CD4-positive, alpha-beta T cell treated with Interleukin-4 for 1 hour (primary cell): Measurements from ENCODE around the gene FHIT.

Source experiments
- DNase-seq, 2 donors: peaks; one replicate each; pipeline ENCODE4 v3.0.0-alpha.2; 2020 to 2022

Gene FHIT

GRCh38 chr3:59885899-59886400, 1365.3 kb downstream of the FHIT start:
- DNase-seq = no peak

- no peak for DNase-seq
Observed at GRCh38 chr3:59885101-59885500, 1366.2 kb downstream of the FHIT start.

GRCh38 chr3:59884409-59884808, 1366.8 kb downstream of the FHIT start:
- DNase-seq = no peak

- DNase-seq = no peak
Observed at GRCh38 chr3:59882746-59883145, 1368.5 kb downstream of the FHIT start.

GRCh38 chr3:59880717-59881116, 1370.5 kb downstream of the FHIT start:
- no peak for DNase-seq

- no peak for DNase-seq
Observed at GRCh38 chr3:59879031-59879581, 1372.1 kb downstream of the FHIT start.

- DNase-seq = no peak
Observed at GRCh38 chr3:59878038-59878427, 1373.2 kb downstream of the FHIT start.

- no peak for DNase-seq
Observed at GRCh38 chr3:59877263-59878037, 1373.8 kb downstream of the FHIT start.

GRCh38 chr3:59876533-59877062, 1374.7 kb downstream of the FHIT start:
- no peak for DNase-seq

- no peak for DNase-seq
Observed at GRCh38 chr3:59873576-59874230, 1377.5 kb downstream of the FHIT start.

- DNase-seq = no peak
Observed at GRCh38 chr3:59872128-59872527, 1379.1 kb downstream of the FHIT start.

- no peak for DNase-seq
Observed at GRCh38 chr3:59867185-59868002, 1383.9 kb downstream of the FHIT start.

GRCh38 chr3:59866076-59866475, 1385.2 kb downstream of the FHIT start:
- no peak for DNase-seq

GRCh38 chr3:59865351-59865750, 1385.9 kb downstream of the FHIT start:
- no peak for DNase-seq

GRCh38 chr3:59862686-59863085, 1388.6 kb downstream of the FHIT start:
- no peak for DNase-seq

GRCh38 chr3:59857589-59858346, 1393.5 kb downstream of the FHIT start:
- peak; percentile 72 to 77 for DNase-seq

- DNase-seq = no peak
Observed at GRCh38 chr3:59856934-59857460, 1394.3 kb downstream of the FHIT start.

GRCh38 chr3:59854061-59854709, 1397.1 kb downstream of the FHIT start:
- DNase-seq = no peak

- no peak for DNase-seq
Observed at GRCh38 chr3:59850417-59850816, 1400.8 kb downstream of the FHIT start.

GRCh38 chr3:59845386-59845785, 1405.9 kb downstream of the FHIT start:
- DNase-seq = no peak

- no peak for DNase-seq
Observed at GRCh38 chr3:59843821-59844220, 1407.4 kb downstream of the FHIT start.
